Stimulated activated CD8-positive, alpha-beta memory T cell treated with anti-CD3 and anti-CD28 coated beads, Interleukin-7, amount 100 ng/mL, for 4 hours (primary cell): ENCODE results near the gene SPDEF.

Experiments used
- DNase-seq, 2 donors: peaks; one replicate each; pipeline ENCODE4 v3.0.0-alpha.2; 2020; ENCODE audit warnings: low read depth in 2 of 2

The SPDEF gene

GRCh38 chr6:34556031-34556471 lies at the start of gene SPDEF:
Gene SPDEF, minus strand, starts transcription at chr6:34556329. Its CDS starts 11,874 bp downstream, at chr6:34544455.
- no peak for DNase-seq

- no peak for DNase-seq
Measured at GRCh38 chr6:34603707-34604106, 47.6 kb upstream of the SPDEF start.

GRCh38 chr6:34602318-34603111 lies 46.4 kb upstream of the SPDEF start:
- no peak for DNase-seq

GRCh38 chr6:34601706-34602105 lies 45.6 kb upstream of the SPDEF start:
- DNase-seq, result no peak

- DNase-seq, result no peak
Measured at GRCh38 chr6:34600796-34601195, 44.7 kb upstream of the SPDEF start.

- DNase-seq, result no peak
Measured at GRCh38 chr6:34600101-34600500, 44.0 kb upstream of the SPDEF start.

GRCh38 chr6:34598712-34599111 lies 42.6 kb upstream of the SPDEF start:
- DNase-seq, result no peak

GRCh38 chr6:34597605-34598353 lies 41.6 kb upstream of the SPDEF start:
- no peak for DNase-seq

GRCh38 chr6:34596798-34597197 lies 40.7 kb upstream of the SPDEF start:
- DNase-seq, result no peak

- DNase-seq, result no peak
Measured at GRCh38 chr6:34595332-34596184, 39.4 kb upstream of the SPDEF start.

GRCh38 chr6:34593701-34594100 lies 37.6 kb upstream of the SPDEF start:
- DNase-seq, result no peak

- DNase-seq, result no peak
Measured at GRCh38 chr6:34592208-34592952, 36.3 kb upstream of the SPDEF start.

GRCh38 chr6:34589691-34590090 lies 33.6 kb upstream of the SPDEF start:
- DNase-seq, result no peak

GRCh38 chr6:34589140-34589539 lies 33.0 kb upstream of the SPDEF start:
- DNase-seq, result no peak

- no peak for DNase-seq
Measured at GRCh38 chr6:34587851-34588250, 31.7 kb upstream of the SPDEF start.

GRCh38 chr6:34587325-34587724 lies 31.2 kb upstream of the SPDEF start:
- no peak for DNase-seq

GRCh38 chr6:34586327-34587040 lies 30.4 kb upstream of the SPDEF start:
- no peak for DNase-seq

- DNase-seq, result no peak
Measured at GRCh38 chr6:34585512-34586061, 29.5 kb upstream of the SPDEF start.

GRCh38 chr6:34585108-34585507 lies 29.0 kb upstream of the SPDEF start:
- DNase-seq, result no peak

GRCh38 chr6:34584694-34585093 lies 28.6 kb upstream of the SPDEF start:
- DNase-seq, result no peak
